Activated CD4-positive, alpha-beta T cell treated with anti-CD3 and anti-CD28 coated beads, Interleukin-10, Interleukin-2, amounts not matched to agents 100 ng/mL and 50 ng/mL, durations not matched to agents 16 hours and 8 hours (primary cell): ENCODE results near the gene CNKSR3.

Source experiments
- DNase-seq: peaks from one replicate; pipeline ENCODE4 v3.0.0-alpha.2; 2020

Gene CNKSR3

DNA sequence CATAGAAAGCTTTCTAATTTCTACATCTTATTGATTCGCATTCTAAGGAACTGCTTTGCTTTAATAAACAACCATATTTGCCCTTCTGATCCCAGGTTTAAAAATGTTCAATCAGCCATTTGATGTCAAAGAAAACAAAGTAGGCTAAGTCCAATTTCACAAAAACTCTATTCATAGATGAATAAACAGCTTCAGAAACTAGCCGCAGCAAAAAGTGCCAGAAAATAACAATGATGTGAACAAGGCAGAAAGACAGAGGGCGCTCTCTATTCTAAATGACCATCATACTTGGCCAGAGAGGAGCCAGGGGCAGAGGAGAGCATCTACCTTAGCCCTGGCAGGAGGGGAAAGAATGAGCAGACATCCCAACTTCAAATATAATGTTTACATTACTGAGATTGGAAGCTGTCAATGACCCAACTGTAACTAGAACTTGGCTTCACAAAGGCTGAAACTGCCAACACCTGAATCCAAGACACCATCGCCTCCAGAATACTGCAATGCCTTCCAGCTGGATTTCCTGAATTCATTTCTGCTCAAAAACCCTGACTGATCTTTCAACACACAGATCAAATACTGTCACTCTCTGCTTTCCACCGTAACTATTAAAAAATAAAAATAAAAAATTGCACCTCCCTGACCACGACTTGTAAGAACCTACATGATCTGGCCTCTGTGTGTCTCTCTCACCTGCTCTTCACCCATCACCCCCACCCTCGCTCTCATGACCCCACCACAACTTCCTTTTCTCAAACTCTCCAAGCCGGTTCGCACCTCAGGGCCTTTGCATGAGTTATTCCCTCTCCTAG, 9.5 kb downstream of the CNKSR3 start:
- DNase-seq = no peak

DNA sequence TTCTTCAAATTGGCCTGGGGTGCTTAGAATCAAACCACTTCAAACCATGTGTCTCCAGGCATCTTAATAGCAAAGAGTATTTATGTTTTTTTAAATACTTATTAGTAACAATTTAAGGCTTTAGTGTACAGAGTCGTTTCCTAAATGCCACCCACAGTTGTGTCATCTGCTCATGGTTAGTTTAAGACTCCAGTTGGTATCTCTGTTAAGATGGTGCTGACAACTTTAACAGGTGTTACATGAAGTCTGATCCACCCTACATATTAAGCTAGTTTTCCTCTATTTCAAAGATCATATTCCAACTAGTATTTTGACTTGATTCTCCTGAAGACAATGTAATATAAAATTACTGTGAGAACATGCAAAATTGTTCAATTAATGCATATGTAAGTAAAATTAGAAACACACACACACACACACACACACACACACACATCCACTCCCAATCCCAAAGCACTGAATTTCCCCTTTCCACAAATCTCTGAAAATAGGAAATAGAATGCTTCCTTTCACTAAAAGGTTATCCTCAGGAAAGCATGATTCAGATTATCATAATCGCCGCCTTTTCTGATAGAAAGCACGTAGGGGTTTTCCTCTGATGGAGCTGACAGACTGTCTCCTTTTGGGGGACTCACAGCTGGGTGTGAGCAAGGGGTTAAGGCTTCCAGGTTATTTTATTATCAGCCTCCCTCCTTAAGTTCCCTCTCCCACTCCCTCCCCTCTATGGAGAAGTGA, 10.5 kb downstream of the CNKSR3 start:
- DNase-seq = no peak

DNA sequence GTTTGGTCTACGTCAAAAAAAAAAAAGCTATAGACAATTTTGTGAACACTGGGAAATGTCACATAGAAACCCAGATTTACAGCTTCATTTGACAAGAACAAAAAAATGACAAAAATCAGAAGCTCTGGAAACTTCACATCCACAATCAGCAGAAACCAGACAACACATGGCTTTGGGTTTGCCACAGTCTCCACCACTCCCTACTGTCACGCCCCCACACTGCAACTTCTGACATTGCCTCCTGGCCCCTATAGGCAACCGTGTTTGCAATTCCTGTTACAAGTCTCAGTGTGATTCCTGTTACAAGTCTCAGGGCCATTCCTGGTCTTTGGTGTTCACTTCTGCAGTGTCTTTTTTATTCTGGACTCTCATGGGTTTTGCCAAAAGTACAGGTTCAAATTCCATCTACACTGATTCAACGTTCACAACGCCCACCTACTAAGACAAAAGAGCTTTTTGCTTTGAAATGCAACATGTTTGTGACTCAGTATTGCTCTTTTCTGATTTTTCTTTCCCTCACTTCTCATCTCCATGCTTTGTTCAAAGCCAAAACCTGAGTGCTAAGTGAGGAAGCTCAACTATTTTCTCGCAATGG, 12.0 kb downstream of the CNKSR3 start:
- no peak for DNase-seq

DNA sequence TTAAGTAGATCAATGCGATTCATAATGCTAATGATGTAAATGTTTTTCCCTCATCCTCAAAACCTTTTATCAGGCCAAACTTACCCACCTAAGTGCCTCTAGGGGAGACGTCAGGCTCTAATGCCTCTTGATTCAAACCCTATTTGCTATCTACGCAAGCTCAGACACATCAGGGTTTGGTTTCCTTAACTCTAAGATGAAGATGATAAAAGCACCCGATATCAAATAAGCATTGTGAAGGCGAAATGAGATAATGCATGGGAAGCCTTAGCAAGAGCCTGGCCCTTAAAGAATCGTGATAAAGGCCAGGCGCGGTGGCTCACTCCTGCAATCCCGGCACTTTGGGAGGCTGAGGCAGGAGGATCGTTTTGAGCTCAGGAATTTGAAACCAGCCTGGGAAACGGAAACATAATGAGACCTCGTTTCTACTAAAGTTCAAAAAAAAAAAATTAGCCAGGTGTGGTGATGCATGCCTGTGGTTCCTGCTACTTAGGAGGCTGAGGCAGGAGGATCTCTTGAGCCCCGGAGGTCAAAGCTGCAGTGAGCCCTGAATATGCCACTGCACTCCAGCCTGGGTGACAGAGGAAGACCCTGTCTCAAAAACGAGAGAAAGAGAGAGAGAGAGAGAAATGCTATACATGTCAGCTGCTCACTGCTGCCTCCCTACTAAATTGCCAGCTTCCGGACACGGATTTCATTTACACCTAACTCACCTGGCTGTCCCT, 13.5 kb downstream of the CNKSR3 start:
- DNase-seq = no peak

DNA sequence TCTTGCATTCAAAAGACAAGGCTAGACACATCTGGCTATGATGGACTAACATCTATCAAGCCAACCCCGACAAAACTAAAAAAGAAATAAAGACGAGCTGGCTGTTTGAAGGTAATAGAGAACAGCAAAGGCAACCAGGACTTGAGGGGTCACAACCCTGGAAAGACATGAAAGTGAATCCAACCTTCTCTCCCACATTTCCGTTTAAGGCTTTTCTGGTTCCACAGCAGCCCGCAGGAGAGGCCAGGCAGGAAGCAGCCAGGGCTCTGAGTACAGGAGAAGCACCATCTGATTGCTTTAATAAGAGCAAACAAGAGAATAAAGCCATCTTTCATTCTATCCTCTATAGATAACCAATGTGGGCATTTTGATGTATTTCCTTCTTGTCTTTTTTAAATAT, 14.3 kb downstream of the CNKSR3 start:
- no peak for DNase-seq

DNA sequence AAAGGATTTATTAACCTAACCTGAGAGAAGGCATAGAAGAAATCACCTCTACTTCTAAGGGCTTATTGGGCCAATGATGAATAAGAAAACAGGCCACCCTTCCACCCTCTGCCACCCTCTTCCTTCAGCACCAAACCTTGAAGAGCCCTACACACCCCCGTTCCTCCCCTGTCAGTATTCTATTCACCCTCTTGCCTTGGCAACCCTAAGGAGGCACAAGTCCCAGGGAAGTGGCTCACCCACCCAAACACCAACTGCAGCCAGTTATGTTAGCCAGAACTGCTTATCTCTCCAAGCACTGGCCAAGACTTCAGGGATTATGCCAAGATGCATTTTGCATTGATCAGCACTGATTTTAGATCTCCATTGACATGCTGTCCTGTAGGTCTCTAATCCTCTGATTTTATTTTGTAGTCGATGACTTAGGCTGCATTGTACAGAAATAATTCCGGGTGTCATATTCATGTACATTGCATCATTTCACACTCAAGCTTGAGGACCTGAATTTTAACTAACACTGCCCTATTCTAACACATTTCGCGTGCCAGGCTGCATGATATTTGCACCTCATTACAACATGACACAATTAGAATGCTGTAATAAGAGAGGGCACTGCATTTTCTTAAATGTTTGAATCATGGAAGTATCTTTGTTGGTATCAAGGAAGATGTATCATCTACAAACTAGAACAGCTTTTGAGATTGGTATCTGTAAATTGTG, 15.7 kb downstream of the CNKSR3 start:
- DNase-seq = no peak

DNA sequence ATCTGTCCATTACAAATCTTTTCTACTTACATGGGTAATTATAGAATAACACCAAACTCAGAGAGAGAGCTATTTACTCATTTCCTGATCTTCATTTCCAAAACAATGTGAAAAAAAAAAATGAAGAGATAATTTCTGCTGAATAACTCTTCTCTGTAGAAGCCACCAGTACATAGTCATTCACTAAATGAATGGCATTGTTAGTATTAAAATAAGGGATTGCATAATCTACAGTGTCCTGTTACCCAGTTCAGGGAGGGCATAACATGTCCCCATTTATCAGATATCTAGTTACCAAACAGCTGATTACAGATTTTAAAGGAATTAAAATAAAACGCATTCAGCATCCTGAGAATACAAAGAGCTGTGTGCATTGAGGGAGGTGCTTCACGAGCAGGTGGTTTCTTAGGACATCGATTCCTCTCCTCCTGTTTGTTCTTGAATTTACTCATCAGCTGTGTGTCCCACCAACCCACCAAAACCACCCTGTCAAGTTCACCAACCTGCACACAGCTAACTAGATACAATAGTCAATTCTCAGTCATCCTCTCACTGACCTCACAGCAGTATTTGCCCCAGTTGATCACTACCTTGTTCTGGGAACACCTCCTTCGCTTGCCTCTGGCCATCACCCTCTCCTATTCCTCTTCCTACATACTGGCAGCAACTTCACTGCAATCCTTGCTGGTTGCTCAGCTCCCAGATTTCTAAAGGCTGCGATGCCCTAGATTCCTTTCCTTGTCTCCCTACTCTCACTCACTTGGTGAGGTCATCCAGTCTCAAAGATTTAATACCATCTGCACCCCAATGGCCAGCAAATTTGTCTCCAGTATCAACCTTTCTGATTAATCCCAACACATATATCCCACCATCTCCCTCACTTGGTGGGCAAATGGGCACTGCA, 18.7 kb downstream of the CNKSR3 start:
- no peak for DNase-seq

DNA sequence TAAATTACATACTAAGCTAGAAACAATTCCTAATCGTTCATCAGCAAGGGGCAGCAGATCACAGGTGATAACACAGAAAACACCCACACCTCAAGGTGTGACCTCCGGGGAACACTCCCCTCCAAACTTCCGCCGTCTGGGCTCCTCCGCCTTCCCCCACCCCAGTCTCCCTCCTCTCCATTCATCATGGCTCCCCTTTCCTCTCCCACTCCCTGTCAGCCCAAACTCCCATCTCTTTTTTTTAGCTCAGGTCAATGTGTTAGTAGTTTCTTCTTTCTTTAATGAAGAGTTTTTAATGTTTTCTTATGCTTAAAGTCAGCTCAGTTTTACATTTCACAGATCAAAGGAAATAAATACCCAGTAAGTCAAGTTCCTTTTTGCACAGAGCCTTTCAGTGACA, 20.7 kb downstream of the CNKSR3 start:
- DNase-seq = no peak

DNA sequence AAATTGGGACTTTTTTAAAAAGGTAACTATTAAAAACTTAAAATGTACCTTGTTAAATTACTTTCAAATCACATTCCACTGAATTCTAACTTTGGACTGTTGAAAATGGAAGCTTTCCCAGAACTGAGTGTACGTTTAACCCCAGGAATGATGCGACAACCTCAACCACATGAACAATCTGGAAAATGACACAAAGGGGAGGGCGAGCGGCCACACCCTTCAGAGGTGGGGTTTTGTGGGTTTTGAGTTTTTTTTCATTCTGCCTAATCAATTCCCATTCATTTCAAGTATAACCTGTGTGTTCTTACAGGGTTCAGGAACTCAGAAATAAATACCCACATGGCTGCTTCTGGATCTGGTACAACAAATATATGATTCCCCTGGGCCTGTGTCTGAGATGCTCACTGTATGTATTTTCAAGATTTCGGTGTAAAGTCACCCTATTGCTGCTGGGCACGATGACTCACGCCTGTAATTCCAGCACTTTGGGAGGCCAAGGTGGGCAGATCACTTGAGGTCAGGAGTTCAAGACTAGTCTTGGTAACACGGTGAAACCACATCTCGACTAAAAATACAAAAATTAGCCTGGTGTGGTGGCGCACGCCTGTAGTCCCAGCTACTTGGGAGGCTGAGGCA, 21.6 kb downstream of the CNKSR3 start:
- DNase-seq = no peak

DNA sequence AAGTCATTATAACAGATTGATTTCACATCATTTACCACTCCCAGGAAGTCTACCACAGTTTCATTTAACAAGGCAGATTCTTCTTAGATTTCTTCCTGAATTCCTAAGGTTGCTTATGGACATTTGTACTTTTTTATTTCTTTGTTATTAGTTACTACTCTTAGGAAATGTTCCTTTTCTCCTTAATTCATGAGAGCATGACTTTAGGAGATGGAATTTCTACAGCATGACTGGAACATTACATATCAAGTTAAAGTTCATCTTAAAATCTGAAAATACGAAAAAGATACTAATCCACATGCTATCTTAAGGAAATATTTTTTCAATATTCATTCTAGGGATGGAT, 22.3 kb downstream of the CNKSR3 start:
- DNase-seq = no peak

DNA sequence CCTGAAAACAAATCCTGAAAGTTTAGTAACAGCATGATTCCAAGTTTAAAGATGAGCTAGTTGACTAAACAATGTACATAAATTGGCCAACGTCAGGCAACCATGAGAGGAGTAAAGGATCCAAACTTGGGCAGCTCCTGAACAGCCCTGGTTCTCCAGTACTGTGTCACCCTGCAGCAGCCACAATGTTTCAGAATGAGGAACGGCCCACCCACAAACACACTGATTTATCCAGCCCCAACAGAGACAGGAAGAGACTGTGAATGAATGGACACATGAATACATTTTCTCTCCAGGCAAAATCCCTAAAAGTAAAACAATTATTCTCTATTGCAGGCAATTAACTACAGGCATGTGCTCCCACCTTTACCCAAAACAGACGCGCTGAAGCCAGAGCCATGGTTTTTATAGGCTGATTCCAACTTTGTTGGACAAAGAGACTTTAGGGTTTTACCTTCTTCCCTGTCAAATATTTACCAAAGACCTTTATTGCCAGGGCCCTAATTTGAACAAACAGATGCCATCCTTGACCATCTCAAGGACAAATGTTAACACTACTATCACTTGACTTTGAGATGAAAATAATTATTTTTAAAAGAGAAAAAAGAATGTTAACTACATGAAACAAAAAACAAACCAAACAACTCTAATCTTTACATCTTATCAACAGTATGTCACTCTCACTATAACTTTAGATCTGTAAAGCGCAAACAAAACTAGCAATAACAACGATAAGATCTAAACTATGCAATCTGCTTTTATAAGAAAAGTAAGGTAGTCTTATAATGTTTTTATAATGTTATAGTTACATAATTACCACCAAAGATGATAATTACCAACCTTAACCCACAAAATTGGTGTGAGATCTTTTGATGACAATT, 22.9 kb downstream of the CNKSR3 start:
- DNase-seq = no peak

DNA sequence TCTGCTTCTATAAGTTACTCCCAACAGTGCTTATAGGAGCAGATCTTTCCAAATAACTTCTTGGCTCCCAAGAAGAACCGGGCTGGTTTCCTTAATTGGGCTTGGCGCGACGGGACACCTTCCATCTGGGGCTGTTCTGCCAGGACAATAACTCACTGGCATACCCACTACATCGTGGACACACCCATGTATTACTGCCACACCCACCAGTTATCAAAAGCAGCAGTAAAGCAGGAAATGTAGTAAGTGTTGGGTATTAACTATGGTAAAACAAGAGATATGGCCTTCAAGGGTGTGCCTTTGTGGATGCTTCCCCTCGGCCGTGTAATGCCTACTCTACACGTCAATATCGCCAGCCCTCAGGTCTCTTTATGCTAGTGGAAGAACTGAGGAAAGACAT, 24.7 kb downstream of the CNKSR3 start:
- no peak for DNase-seq

DNA sequence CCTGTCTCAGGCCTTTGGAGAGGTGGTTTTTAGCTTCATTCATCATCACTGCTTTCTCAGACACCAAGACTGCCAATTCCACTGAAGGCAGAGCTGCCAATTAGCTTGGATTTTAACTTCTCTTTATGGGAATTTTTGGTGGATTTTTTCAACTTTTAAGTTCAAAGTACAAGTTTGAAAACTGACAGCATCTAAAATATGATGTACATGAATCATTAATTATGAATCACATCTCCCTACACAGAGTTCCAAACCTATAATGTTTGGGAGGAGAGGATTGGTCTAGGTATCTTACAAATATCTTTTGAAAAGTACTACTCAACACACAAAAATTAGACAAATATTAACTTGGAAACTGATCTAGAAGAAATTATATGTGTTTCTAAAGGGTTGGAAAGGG, 25.5 kb downstream of the CNKSR3 start:
- no peak for DNase-seq

DNA sequence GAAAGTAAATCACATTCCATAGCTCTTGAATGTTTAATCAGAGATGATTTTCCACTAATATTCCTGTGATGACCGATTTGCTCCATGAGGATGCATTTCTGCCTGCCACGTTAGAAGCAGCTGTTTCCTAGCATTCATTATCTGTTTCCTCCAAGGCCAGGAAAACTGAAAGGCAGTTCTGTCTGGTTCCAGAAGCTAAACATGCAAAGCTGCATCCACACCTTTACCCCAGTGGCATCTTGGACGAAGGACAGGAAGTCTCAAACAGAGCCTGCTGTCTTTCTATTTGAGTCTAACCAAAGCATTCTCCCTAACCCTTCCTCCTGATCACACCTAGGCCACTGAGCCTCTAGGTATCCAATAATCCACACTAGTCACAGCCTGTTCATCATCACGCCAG, 27.6 kb downstream of the CNKSR3 start:
- DNase-seq = no peak

DNA sequence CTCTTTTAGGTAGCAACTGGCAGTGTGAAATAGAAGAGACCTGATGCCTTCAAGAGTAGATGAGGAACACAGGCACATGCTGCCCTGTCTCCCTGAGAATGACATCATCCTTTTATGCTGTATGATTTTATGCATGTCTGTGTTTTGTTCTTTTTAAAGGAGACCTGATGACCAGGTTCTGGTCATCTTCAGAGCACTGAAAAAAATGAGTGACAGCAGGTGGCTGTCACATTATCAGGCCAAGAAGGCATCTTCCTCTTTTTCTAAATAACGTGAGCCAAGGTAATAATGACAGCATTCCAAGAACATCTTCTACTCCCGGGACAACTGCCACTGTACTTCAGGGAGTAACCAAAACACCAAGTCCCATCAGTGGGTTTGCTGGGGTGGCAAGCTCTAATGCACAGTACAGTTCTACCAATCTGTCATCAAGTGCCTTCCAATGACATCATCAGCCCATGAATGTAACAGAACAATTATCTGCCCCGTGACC, 28.9 kb downstream of the CNKSR3 start:
- no peak for DNase-seq

DNA sequence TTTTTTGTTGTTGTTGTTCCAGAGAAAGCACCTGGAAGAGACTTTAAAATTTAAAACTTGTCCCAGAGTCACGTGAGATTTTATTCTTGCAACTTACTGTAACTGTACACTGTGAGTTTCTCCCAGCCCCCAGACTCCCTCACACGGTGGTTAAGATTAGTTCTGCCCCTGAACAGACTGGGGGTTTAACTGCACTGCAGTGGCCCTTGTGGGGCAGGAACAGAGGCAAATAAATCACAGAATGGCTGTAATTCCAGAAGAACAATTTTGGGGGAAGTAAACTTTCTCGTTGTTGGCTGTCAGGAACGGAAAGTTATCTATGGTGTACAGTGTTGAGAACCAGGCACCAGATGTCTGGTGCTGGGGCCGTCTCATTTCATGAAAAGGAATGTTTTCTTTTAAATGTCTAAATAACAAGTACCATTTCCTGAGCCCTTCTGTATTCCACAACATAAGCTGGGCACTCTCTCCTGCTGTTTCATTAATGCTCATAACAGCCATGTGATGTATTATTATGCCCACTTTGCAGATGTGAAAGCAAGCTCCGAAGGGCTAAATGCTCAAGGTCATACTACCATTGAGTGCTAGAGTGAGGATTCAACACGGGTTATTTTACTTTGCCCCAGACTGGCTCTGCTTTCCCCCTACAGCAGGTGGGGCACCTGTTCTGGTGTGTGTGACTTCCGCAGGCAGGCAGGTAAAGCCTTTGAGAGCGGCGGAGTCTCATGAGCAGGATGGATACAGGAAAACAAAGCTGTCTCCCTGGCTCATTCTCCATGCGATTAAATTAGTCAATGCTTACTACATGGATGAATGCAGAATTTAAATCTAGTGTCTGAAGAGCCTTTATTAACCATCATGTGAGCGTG, 30.5 kb downstream of the CNKSR3 start:
- DNase-seq = no peak

DNA sequence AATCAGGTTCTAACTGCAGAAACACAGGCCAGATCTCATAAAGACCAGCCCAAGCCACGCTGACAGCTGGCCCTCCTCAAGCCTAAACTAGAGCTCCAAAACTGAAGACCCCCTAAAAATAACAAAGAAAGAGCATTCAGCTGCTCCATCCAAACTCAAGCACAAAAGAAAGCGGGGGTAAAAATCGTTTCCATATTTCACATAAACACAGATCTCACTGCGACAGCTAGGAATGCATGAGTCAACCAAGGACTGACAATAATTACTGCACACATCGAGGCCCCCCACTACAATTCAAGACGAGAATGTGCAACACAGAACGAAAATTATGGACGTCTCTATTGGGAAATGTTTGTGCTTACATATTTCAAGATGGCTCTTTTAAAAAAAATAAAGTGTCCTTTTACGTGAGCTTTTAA, 31.1 kb downstream of the CNKSR3 start:
- no peak for DNase-seq

DNA sequence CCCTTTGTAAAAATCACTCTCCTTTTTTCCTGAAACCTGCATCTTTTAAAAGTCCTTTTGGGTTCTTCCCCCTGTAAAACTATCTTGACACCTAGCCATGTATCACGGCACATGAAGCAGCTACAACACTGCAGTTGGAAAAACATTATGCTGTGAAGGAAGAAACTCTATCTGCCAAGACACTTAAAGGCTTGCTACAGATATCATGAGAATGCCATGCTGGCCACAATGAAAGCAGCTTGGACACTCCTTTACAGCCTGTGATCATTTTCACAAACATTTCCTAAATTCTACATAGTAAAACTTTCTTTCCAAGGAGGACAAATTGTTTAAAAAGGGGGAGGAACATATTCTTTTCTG, 31.8 kb downstream of the CNKSR3 start:
- DNase-seq = no peak
